Brain microvascular endothelial cell (primary cell): Measurements from ENCODE around the gene TSC22D1.

Experiments
- DNase-seq: peaks from one replicate; pipeline ENCODE4 v3.0.0-alpha.2; 2020
- H3K27ac ChIP-seq: fragments of 250-450 bp; sonication (Bioruptor Pico); 2 replicates; pipeline ENCODE4 v1.5.1; 2020; ENCODE audit warnings: mild to moderate bottlenecking, moderate library complexity
- H3K27me3 ChIP-seq: fragments of 250-450 bp; sonication (Bioruptor Pico); replicated peaks from 2 replicates; pipeline ENCODE4 v1.5.1; 2020; ENCODE audit warnings: mild to moderate bottlenecking
- H3K36me3 ChIP-seq: fragments of 250-450 bp; sonication (Bioruptor Pico); replicated peaks from 2 replicates; pipeline ENCODE4 v1.5.1; 2020; ENCODE audit warnings: mild to moderate bottlenecking
- H3K4me3 ChIP-seq: 2 replicates; pipeline ENCODE4 v1.5.1; 2011; ENCODE audit warnings: low read depth, mild to moderate bottlenecking, control low read depth, low read length, moderate library complexity
- CTCF ChIP-seq: IDR thresholded peaks from 2 replicates; pipeline ENCODE4 v1.5.1; 2011; ENCODE audit warnings: low read depth, mild to moderate bottlenecking, moderate library complexity, low read length, control low read depth, inconsistent platforms; ENCODE audit errors: missing control alignments
- in situ Hi-C: cut with HindIII; loops from 2 replicates; pipeline ENCODE4 v1.10.0; 2017; ENCODE audit warnings: low sequenced_read_pairs, low pct_ligation_motif_present

Gene TSC22D1

DNA sequence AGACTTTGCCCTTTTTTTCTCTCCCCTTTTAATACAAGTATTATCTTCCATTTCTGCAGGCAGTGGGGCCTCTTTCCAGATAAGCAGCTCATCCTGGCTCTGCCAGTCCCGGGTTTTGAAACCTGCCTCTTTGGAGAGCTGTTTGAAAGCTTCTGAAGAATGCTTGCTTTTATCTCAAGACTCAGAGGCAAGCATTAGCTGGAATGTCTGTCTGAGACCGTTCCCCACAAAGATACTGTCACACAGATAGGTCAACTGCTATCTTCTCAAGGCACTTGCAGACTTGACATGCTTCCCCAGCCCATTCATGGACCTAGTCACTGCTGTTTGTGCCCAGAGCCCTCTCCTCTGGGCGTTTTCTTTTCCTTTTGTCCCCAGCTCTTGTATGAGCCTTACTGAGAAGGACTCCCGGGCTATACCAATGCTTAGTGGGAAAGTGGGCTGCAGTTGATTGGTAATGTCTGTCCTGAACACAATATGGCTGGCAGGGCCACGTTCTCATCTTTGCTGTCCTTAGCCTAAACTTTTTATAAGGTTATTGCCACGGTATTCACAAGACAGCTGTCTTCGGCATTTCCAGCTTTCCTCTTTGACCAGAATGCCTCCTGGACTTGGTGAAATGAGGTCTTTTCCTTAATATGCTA is 189.1 kb downstream of the TSC22D1 start:
- H3K4me3 ChIP-seq = no peak overlapping the region
- no peak overlapping the region for H3K27ac ChIP-seq
- H3K27me3 ChIP-seq = no peaks in the 10 kb centered on the region
- no peak for TF ChIP-seq CTCF
- H3K36me3 ChIP-seq = no peaks in the 10 kb centered on the region
- in situ Hi-C loops = no loop called here
- DNase-seq = no peak

DNA sequence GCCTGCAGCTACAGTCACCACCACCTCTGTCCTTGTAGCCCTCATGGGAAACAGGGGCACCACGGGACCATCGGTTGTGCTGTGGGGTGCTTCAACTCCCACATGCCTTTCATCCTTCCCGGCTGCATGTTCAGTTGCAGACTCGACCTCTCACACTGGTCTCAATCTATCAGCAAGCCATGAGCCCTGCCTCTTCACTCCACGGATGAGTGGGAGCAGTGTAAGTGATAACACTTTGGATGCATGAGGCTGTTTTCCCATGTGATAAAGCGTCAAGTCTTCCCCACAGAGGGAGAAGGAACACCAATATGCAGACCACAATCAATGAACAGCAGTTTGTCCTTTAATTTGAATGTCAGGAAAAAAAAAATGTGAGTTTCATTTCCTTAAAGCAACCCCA is 190.3 kb downstream of the TSC22D1 start:
- H3K36me3 ChIP-seq = no peaks in the 10 kb centered on the region
- no peak for TF ChIP-seq CTCF
- H3K27ac ChIP-seq = no peak overlapping the region
- in situ Hi-C loops = no loop called here
- DNase-seq = no peak
- H3K4me3 ChIP-seq = no peak overlapping the region
- H3K27me3 ChIP-seq = no peaks in the 10 kb centered on the region

DNA sequence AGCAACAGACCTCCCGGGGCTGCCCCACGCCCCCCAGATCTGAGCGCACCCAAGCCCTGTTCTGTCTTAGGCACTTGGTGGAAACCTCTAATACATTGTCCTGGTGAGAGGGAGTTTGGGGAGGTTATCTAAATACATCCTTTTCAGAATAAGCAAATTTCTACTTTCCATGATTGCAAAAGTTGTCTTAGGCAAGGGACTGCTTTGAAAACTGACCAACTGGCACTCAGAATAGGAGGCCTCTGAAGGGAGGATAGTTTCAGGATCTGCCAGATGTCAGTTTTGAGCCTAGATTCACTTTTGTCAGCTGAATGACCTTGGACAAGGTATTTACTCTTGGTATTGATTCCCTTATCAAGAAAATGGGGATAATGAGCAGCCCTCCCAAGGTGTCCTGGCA is 190.7 kb downstream of the TSC22D1 start:
- H3K27ac ChIP-seq = no peak overlapping the region
- no peaks in the 10 kb centered on the region for H3K27me3 ChIP-seq
- H3K36me3 ChIP-seq = no peaks in the 10 kb centered on the region
- in situ Hi-C loops = no loop called here
- TF ChIP-seq CTCF = no peak
- no peak for DNase-seq
- H3K4me3 ChIP-seq = no peak overlapping the region

- no peak for TF ChIP-seq CTCF
- in situ Hi-C loops = no loop called here
- Histone ChIP-seq H3K36me3 (no peaks in the 10 kb centered on the region), H3K27ac (no peak overlapping the region), H3K4me3 (no peak overlapping the region), H3K27me3 (no peaks in the 10 kb centered on the region)
- no peak for DNase-seq
Measured at GRCh38 chr13:44384778-44385177, 191.4 kb downstream of the TSC22D1 start.

DNA sequence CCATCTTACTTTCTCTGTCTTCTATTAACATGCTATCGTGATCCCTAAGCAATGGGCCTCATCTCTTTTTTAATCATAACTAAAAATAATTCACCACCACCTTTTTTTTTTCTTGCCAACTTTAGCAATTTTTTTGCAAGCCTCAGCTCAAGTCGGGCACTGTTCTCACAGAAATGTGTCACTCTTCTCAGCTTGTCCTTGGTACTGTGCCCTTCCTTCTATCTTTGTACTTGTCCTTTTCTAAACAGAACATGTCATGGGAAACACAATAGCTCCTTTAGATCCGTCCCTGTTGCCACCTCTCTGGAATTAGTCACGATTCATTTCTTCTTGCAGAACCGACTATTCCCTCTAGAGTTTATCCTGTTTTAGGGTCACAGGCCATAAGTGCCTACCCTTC is 192.2 kb downstream of the TSC22D1 start:
- no peak overlapping the region for H3K4me3 ChIP-seq
- no peak for DNase-seq
- H3K36me3 ChIP-seq = no peaks in the 10 kb centered on the region
- no peaks in the 10 kb centered on the region for H3K27me3 ChIP-seq
- TF ChIP-seq CTCF = no peak
- in situ Hi-C loops = no loop called here
- no peak overlapping the region for H3K27ac ChIP-seq

GRCh38 chr13:44382635-44383145 is 193.4 kb downstream of the TSC22D1 start:
- in situ Hi-C loops = no loop called here
- no peak for DNase-seq

More at GRCh38 chr13:44382635-44383145, 193.4 kb downstream of the TSC22D1 start:
- Histone ChIP-seq H3K4me3 (no peak overlapping the region), H3K36me3 (no peaks in the 10 kb centered on the region), H3K27ac (no peak overlapping the region), H3K27me3 (no peaks in the 10 kb centered on the region)
- TF ChIP-seq CTCF = no peak
